Neural progenitor cell (in vitro differentiated cells): Measurements from ENCODE around the gene TRA2B. TPM values are rescaled to one million over a fixed set of nuclear protein-coding genes. Genes with fewer than 3 reads are reported as not detected.

Experiments used
- DNase-seq: peaks from one replicate; pipeline ENCODE4 v3.0.0-alpha.2; 2016; ENCODE audit warnings: low spot score
- H2AFZ ChIP-seq: fragments of 200-600 bp; sonication (generic); replicated peaks from 2 replicates; pipeline ENCODE4 v1.6.1; 2016; ENCODE audit warnings: antibody characterized with exemption
- H3F3A ChIP-seq: fragments of 200-600 bp; sonication (generic); 2 replicates; pipeline ENCODE4 v1.6.1; 2016; ENCODE audit warnings: antibody characterized with exemption, low read depth
- H3K27ac ChIP-seq: fragments of 200-600 bp; sonication (generic); 2 replicates; pipeline ENCODE4 v1.5.1; 2016; ENCODE audit warnings: mild to moderate bottlenecking
- H3K27me3 ChIP-seq: fragments of 200-600 bp; sonication (generic); 2 replicates; pipeline ENCODE4 v1.6.1; 2016; ENCODE audit warnings: mild to moderate bottlenecking, moderate library complexity
- H3K36me3 ChIP-seq: fragments of 200-600 bp; sonication (generic); 2 replicates; pipeline ENCODE4 v1.5.1; 2016
- H3K4me1 ChIP-seq: fragments of 200-600 bp; sonication (generic); 2 replicates; pipeline ENCODE4 v1.6.1; 2016; ENCODE audit warnings: mixed run types
- H3K4me2 ChIP-seq: fragments of 200-600 bp; sonication (generic); 2 replicates; pipeline ENCODE4 v1.6.1; 2016
- H3K4me3 ChIP-seq: fragments of 200-600 bp; sonication (generic); 2 replicates; pipeline ENCODE4 v1.5.1; 2016
- H3K79me2 ChIP-seq: fragments of 200-600 bp; sonication (generic); 2 replicates; pipeline ENCODE4 v1.6.1; 2016; ENCODE audit warnings: low read depth
- H3K9ac ChIP-seq: fragments of 200-600 bp; sonication (generic); 2 replicates; pipeline ENCODE4 v1.6.1; 2016
- H3K9me3 ChIP-seq: fragments of 200-600 bp; sonication (generic); 2 replicates; pipeline ENCODE4 v1.5.1; 2016; ENCODE audit warnings: low read depth
- H4K20me1 ChIP-seq: fragments of 200-600 bp; sonication (generic); 2 replicates; pipeline ENCODE4 v1.6.1; 2016; ENCODE audit warnings: low read depth
- H3K27ac Mint-ChIP-seq: 3 replicates; pipeline ENCODE4 v1.8.0; 2021; ENCODE audit warnings: mixed read lengths
- H3K27me3 Mint-ChIP-seq: 2 replicates; pipeline ENCODE4 v1.8.0; 2022; ENCODE audit warnings: low read depth, mild to moderate bottlenecking, inconsistent platforms, moderate library complexity, mixed read lengths; ENCODE audit not compliant: insufficient read depth
- H3K36me3 Mint-ChIP-seq: 3 replicates; pipeline ENCODE4 v1.8.0; 2021; ENCODE audit warnings: mixed read lengths
- H3K4me1 Mint-ChIP-seq: 3 replicates; pipeline ENCODE4 v1.8.0; 2021; ENCODE audit warnings: mixed read lengths
- H3K4me3 Mint-ChIP-seq: 3 replicates; pipeline ENCODE4 v1.8.0; 2021; ENCODE audit warnings: mild to moderate bottlenecking, moderate library complexity, mixed read lengths
- H3K9me3 Mint-ChIP-seq: 3 replicates; pipeline ENCODE4 v1.8.0; 2020; ENCODE audit warnings: mixed read lengths
- CTCF ChIP-seq: fragments of 200-600 bp; sonication (generic); IDR thresholded peaks from 2 replicates; pipeline ENCODE4 v1.5.1; 2017; ENCODE audit warnings: antibody characterized with exemption, mild to moderate bottlenecking
- EZH2 ChIP-seq: fragments of 200-600 bp; sonication (generic); IDR thresholded peaks from 2 replicates; pipeline ENCODE4 v1.6.1; 2017; ENCODE audit warnings: antibody characterized with exemption, mild to moderate bottlenecking, moderate library complexity
- EZH2phosphoT487 ChIP-seq: fragments of 200-600 bp; sonication (generic); IDR thresholded peaks from 2 replicates; pipeline ENCODE4 v1.6.1; 2017; ENCODE audit warnings: antibody characterized with exemption
- total RNA-seq: library from RNA; depleted of rRNA; stranded (reverse); fragments of >200 nt; gene quantifications from 2 replicates; pipeline ENCODE4 v1.2.3, GENCODE V29; 2015; ENCODE audit warnings: low replicate concordance

TRA2B gene
- total RNA-seq, 1 donor from 2014 or later, result 431 TPM

GRCh38 chr3:185942396-185942795, 4.6 kb upstream of the TRA2B start:
- H3K4me1 Mint-ChIP-seq, result peaks cover 11% of the 10 kb centered on the region
- Histone ChIP-seq H3K9ac (no peak overlapping the region), H3K4me3 (no peak overlapping the region), H2AFZ (no peak overlapping the region), H3K9me3 (no peaks in the 10 kb centered on the region), H3K36me3 (no peaks in the 10 kb centered on the region), H3F3A (peaks cover 10% of the 10 kb centered on the region), H3K27me3 (no peaks in the 10 kb centered on the region), H3K79me2 (peaks cover 11% of the 10 kb centered on the region), H4K20me1 (peaks cover 3% of the 10 kb centered on the region), H3K4me2 (no peak overlapping the region), H3K27ac (no peak overlapping the region), H3K4me1 (peaks cover 4% of the 10 kb centered on the region)
- TF ChIP-seq EZH2, result no peak
- TF ChIP-seq CTCF, result no peak
- no peak for TF ChIP-seq EZH2phosphoT487
- no peak for DNase-seq
- H3K9me3 Mint-ChIP-seq, result peaks cover 16% of the 10 kb centered on the region
- H3K4me3 Mint-ChIP-seq, result no peak overlapping the region
- H3K36me3 Mint-ChIP-seq, result peaks cover 9% of the 10 kb centered on the region
- peaks cover 6% of the 10 kb centered on the region for H3K27me3 Mint-ChIP-seq
- no peak overlapping the region for H3K27ac Mint-ChIP-seq

- Histone ChIP-seq H3K27ac (no peak overlapping the region), H3K36me3 (no peaks in the 10 kb centered on the region), H3F3A (peaks cover 18% of the 10 kb centered on the region), H3K79me2 (peaks cover 25% of the 10 kb centered on the region), H2AFZ (no peak overlapping the region), H4K20me1 (peaks cover 15% of the 10 kb centered on the region), H3K4me3 (no peak overlapping the region), H3K9ac (no peak overlapping the region), H3K27me3 (no peaks in the 10 kb centered on the region), H3K4me2 (no peak overlapping the region), H3K4me1 (peaks cover 4% of the 10 kb centered on the region), H3K9me3 (no peaks in the 10 kb centered on the region)
- H3K27me3 Mint-ChIP-seq, result peaks cover 6% of the 10 kb centered on the region
- peaks cover 11% of the 10 kb centered on the region for H3K4me1 Mint-ChIP-seq
- H3K9me3 Mint-ChIP-seq, result peaks cover 16% of the 10 kb centered on the region
- no peak for TF ChIP-seq CTCF
- TF ChIP-seq EZH2phosphoT487, result no peak
- no peak for TF ChIP-seq EZH2
- H3K27ac Mint-ChIP-seq, result no peak overlapping the region
- H3K36me3 Mint-ChIP-seq, result peaks cover 15% of the 10 kb centered on the region
- no peak for DNase-seq
- H3K4me3 Mint-ChIP-seq, result no peak overlapping the region
Observed at GRCh38 chr3:185940951-185941350, 3.1 kb upstream of the TRA2B start.

GRCh38 chr3:185939721-185940120, 1.9 kb upstream of the TRA2B start:
- H3K36me3 ChIP-seq, result no peaks in the 10 kb centered on the region
- no peak for TF ChIP-seq EZH2
- no peak for TF ChIP-seq CTCF
- no peak for TF ChIP-seq EZH2phosphoT487
- H3K9ac ChIP-seq, result no peak overlapping the region
- no peak overlapping the region for H3K27ac ChIP-seq
- no peak overlapping the region for H3K4me3 ChIP-seq
- DNase-seq, result no peak
- peaks cover 37% of the 10 kb centered on the region for H3K79me2 ChIP-seq
- H3K4me2 ChIP-seq, result no peak overlapping the region
- H4K20me1 ChIP-seq, result peaks cover 27% of the 10 kb centered on the region
- Mint-ChIP-seq H3K9me3 (peaks cover 16% of the 10 kb centered on the region), H3K36me3 (peaks cover 22% of the 10 kb centered on the region), H3K27ac (no peak overlapping the region), H3K4me1 (peaks cover 20% of the 10 kb centered on the region), H3K4me3 (peak overlapping the region; percentile 57), H3K27me3 (peaks cover 6% of the 10 kb centered on the region)
- peaks cover 18% of the 10 kb centered on the region for H3F3A ChIP-seq
- H3K27me3 ChIP-seq, result no peaks in the 10 kb centered on the region
- no peak overlapping the region for H2AFZ ChIP-seq
- peaks cover 4% of the 10 kb centered on the region for H3K4me1 ChIP-seq
- H3K9me3 ChIP-seq, result no peaks in the 10 kb centered on the region
